H1 (cell line): ENCODE data around the gene GRID2. TPM values are rescaled to one million over a fixed set of nuclear protein-coding genes. Genes with fewer than 3 reads are reported as not detected.

Experiments used
- BACH1 ChIP-seq: IDR thresholded peaks from 2 replicates; pipeline ENCODE4 v1.6.1; 2012; ENCODE audit warnings: low read length, improper control_type of control experiment
- CHD2 ChIP-seq: IDR thresholded peaks from 2 replicates; pipeline ENCODE4 v1.6.1; 2012; ENCODE audit warnings: low read length, improper control_type of control experiment
- RNF2 ChIP-seq: fragments of 200-900, 300-1000 bp; sonication (generic); IDR thresholded peaks from 2 replicates; pipeline ENCODE4 v1.7.1; 2016; ENCODE audit warnings: borderline replicate concordance, low read depth, mild to moderate bottlenecking, antibody characterized with exemption, low read length; ENCODE audit not compliant: poor library complexity, severe bottlenecking; ENCODE audit errors: missing control alignments
- SUZ12 ChIP-seq: fragments of 200-600 bp; sonication (generic); IDR thresholded peaks from 2 replicates; pipeline ENCODE4 v1.6.1; 2012; ENCODE audit warnings: mild to moderate bottlenecking, inconsistent platforms, low read length, moderate library complexity, mixed read lengths
- TAF1 ChIP-seq: IDR thresholded peaks from 2 replicates; pipeline ENCODE4 v1.6.1; 2011; ENCODE audit warnings: mild to moderate bottlenecking, low read depth, low read length
- TBP ChIP-seq: IDR thresholded peaks from 2 replicates; pipeline ENCODE4 v1.6.1; 2011; ENCODE audit warnings: low read depth, low read length, improper control_type of control experiment
- polyA plus RNA-seq, 7 experiments: library from polyadenylated mRNA; depleted of rRNA in 3 of 7; stranded (reverse) in 5 of 7; unstranded in 2 of 7; fragments of >200 nt in 5 of 7; fragments of 200-250 nt in 2 of 7; gene quantifications; 1 replicate in 5 of 7; 2 replicates in 1 of 7; 4 replicates in 1 of 7; pipeline versions ENCODE4 v1.2.1 to v1.2.3, GENCODE V29; 2011 to 2013; ENCODE audit warnings: missing spikeins in 2 of 7, mixed read lengths in 2 of 7
- total RNA-seq: library from RNA; stranded (reverse); fragmentation: NEBNext Ultra II Directional; extraction: Animal tissue kit (Norgen Biotek cat#: 25700); gene quantifications from 2 replicates; pipeline ENCODE4 v1.2.1, GENCODE V29; 2021
- TF ChIP-seq, protein P1 (sequence below): fragments of 300-600 bp; sonication (generic); IDR thresholded peaks from 2 replicates; pipeline ENCODE4 v1.7.1; 2012; ENCODE audit warnings: low read length, moderate library complexity, mild to moderate bottlenecking, inconsistent platforms; ENCODE audit not compliant: insufficient replicate concordance

GRID2 gene
- total and polyA plus RNA-seq, 2 of the 8 experiments (the other 6 are each of a cell fraction or from before 2014, with no cell fraction given), result 31.1 to 81.9 TPM

DNA sequence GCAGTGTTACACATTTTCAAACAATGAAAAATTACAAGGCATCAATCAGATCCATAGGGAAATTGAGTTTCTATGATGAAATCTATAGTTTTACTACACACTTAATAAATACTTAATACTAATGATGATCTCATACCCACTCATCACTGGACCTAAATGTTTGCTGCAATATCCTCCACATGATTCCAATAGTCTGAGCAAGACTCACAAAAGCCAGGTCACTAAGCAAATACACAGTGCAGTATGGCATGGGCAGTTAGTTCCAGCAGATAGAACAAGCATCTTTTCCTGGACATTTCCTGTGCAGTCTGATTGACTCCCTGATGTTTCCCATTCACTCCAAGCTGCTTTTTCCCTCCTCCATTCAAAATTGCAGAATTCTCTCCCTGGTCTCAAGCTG is 1415.8 kb downstream of the GRID2 start (continued):
- TF ChIP-seq, protein P1, sequence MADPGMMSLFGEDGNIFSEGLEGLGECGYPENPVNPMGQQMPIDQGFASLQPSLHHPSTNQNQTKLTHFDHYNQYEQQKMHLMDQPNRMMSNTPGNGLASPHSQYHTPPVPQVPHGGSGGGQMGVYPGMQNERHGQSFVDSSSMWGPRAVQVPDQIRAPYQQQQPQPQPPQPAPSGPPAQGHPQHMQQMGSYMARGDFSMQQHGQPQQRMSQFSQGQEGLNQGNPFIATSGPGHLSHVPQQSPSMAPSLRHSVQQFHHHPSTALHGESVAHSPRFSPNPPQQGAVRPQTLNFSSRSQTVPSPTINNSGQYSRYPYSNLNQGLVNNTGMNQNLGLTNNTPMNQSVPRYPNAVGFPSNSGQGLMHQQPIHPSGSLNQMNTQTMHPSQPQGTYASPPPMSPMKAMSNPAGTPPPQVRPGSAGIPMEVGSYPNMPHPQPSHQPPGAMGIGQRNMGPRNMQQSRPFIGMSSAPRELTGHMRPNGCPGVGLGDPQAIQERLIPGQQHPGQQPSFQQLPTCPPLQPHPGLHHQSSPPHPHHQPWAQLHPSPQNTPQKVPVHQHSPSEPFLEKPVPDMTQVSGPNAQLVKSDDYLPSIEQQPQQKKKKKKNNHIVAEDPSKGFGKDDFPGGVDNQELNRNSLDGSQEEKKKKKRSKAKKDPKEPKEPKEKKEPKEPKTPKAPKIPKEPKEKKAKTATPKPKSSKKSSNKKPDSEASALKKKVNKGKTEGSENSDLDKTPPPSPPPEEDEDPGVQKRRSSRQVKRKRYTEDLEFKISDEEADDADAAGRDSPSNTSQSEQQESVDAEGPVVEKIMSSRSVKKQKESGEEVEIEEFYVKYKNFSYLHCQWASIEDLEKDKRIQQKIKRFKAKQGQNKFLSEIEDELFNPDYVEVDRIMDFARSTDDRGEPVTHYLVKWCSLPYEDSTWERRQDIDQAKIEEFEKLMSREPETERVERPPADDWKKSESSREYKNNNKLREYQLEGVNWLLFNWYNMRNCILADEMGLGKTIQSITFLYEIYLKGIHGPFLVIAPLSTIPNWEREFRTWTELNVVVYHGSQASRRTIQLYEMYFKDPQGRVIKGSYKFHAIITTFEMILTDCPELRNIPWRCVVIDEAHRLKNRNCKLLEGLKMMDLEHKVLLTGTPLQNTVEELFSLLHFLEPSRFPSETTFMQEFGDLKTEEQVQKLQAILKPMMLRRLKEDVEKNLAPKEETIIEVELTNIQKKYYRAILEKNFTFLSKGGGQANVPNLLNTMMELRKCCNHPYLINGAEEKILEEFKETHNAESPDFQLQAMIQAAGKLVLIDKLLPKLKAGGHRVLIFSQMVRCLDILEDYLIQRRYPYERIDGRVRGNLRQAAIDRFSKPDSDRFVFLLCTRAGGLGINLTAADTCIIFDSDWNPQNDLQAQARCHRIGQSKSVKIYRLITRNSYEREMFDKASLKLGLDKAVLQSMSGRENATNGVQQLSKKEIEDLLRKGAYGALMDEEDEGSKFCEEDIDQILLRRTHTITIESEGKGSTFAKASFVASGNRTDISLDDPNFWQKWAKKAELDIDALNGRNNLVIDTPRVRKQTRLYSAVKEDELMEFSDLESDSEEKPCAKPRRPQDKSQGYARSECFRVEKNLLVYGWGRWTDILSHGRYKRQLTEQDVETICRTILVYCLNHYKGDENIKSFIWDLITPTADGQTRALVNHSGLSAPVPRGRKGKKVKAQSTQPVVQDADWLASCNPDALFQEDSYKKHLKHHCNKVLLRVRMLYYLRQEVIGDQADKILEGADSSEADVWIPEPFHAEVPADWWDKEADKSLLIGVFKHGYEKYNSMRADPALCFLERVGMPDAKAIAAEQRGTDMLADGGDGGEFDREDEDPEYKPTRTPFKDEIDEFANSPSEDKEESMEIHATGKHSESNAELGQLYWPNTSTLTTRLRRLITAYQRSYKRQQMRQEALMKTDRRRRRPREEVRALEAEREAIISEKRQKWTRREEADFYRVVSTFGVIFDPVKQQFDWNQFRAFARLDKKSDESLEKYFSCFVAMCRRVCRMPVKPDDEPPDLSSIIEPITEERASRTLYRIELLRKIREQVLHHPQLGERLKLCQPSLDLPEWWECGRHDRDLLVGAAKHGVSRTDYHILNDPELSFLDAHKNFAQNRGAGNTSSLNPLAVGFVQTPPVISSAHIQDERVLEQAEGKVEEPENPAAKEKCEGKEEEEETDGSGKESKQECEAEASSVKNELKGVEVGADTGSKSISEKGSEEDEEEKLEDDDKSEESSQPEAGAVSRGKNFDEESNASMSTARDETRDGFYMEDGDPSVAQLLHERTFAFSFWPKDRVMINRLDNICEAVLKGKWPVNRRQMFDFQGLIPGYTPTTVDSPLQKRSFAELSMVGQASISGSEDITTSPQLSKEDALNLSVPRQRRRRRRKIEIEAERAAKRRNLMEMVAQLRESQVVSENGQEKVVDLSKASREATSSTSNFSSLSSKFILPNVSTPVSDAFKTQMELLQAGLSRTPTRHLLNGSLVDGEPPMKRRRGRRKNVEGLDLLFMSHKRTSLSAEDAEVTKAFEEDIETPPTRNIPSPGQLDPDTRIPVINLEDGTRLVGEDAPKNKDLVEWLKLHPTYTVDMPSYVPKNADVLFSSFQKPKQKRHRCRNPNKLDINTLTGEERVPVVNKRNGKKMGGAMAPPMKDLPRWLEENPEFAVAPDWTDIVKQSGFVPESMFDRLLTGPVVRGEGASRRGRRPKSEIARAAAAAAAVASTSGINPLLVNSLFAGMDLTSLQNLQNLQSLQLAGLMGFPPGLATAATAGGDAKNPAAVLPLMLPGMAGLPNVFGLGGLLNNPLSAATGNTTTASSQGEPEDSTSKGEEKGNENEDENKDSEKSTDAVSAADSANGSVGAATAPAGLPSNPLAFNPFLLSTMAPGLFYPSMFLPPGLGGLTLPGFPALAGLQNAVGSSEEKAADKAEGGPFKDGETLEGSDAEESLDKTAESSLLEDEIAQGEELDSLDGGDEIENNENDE, result no peak
- TF ChIP-seq RNF2 (no peak), TBP (no peak), BACH1 (no peak), TAF1 (no peak), CHD2 (no peak), SUZ12 (no peak)
